HK-2 (cell line): Measurements from ENCODE around the gene SNRPA.
A peak's percentile ranks its signal among the peaks of the same experiment; 100 is the strongest.

Source experiments
- DNase-seq: peaks from one replicate; pipeline ENCODE4 v3.0.0-alpha.2; 2018; ENCODE audit not compliant: unreplicated experiment

The SNRPA gene

DNA sequence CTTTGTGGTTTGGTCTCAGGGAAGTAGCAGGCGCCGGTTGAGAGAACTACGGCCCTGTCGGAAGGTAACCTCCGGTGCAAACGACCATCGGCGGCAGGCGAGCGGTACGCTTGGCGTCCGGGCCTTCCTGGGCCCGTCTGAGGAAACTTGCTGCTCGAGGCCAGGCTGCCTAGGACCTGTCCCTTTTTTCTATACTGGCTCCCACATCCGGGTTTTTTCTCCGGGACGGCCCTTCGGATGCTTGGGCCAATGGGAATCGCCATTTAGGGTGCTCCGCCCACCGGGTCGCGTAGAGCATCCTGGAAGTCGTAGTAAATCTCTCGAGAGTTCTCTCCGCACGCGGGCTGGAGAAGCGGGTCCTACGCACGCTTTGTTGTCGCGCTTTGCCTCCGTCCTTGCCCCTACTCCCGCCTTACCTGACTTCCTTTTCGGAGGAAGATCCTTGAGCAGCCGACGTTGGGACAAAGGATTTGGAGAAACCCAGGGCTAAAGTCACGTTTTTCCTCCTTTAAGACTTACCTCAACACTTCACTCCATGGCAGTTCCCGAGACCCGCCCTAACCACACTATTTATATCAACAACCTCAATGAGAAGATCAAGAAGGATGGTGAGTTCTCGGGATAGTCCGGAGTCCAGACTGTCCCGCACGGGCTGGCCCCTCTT is at the start of gene SNRPA:
SNRPA (plus strand) TSS at position 330 of the 664 bp plus-strand sequence; CDS start at position 536, 206 bp downstream.
- peak; percentile 97 for DNase-seq

GRCh38 chr19:40701758-40702157 is 49.2 kb upstream of the SNRPA start:
- DNase-seq: no peak

GRCh38 chr19:40702337-40703012 is 48.5 kb upstream of the SNRPA start:
- DNase-seq: no peak

- DNase-seq: no peak
Observed at GRCh38 chr19:40703029-40703755, 47.8 kb upstream of the SNRPA start.

DNA sequence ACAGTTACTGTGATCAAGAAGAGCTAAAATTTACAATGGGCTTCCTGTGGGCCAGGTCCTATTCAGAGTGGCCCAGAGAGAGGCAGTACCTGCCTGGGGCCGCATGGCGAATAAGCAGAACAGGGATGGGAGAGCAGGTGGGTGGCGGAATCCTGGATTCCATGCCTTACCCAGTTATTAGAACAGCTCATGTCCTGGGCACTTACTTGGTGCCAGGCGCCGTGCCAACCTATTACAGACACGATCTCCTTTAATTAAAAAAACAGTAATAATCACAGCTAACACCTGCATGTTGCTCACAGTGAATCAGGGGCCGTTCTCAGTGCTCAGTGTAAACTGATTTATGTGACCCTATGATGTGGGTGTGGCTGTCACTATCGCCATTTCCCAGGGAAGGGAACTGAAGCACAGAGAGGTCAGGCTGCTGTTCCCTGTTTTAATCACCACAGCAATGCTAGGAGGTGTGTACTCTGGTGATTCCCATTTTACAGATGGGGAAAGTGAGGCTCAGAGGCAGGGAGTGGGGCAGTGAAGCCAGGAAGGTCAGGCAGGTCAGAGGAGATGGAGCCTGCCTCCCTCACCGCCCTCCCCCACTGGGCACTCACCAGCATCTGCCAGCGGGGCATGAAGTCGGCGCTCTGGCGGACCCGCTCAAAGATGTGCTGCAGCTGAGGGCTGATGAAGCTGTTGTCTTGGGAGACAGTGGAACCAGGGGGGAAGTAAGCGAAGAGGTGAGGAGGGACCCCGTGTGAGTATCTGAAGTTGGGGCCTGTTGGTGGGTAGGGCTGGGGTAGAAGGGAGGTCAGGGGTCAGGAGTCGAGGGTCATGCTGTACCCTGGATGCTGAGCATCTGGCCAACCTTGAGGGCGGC is 46.3 kb upstream of the SNRPA start:
- DNase-seq: no peak

DNA sequence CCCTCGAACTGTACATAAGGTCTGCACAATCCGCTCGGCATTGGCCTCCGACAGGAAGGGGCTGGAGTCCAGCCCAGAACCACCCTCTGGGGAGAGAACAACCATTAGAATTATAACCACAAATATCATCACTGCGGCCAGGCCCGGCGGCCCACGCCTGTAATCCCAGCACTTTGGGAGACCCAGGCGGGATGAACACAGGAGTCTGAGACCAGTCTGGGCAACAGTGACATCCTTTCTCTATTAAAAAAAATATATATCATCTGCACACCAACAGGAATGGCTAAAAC is 45.7 kb upstream of the SNRPA start:
- DNase-seq: no peak

GRCh38 chr19:40705950-40706619 is 44.9 kb upstream of the SNRPA start:
- DNase-seq: no peak

DNA sequence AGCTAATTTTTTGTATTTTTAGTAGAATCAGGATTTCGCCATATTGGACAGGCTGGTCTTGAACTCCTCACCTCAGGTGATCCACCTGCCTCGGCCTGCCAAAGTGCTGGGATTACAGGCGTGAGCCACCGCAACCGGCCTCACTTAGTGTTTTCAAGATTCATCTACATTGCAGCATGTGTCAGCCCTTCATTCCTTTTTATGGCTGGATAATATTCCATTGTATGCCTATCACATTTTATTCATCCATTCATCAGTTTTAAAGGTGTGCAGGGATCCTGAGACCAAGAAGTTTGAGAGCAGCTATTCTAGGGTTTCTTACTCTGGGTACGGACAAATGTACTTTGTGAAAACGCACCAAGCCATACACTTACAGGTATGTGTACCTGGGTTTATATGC is 43.4 kb upstream of the SNRPA start:
- no peak for DNase-seq

- DNase-seq: no peak
Observed at GRCh38 chr19:40709817-40710216, 41.2 kb upstream of the SNRPA start.

DNA sequence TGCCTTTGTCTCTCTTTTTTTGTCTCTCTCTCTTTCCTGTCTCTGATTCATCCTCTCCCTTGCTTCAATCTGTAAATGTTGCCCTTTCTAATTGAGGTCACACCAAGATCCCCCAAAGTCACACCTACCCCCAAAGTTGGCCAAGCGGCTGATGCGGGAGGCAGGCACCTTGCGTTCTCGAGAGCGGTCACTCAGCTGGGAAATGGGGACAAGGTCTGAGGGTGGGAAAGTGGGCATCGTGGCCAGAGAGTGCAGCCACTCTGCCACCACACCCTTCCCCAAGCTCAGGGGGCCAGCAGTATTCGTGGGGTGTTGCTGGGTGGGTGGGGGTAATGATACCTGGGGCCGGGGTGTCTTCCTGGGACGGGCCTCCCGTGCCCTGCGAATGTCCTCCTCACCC is 37.1 kb upstream of the SNRPA start:
- DNase-seq: no peak

GRCh38 chr19:40714441-40715299 is 36.3 kb upstream of the SNRPA start:
- peak; percentile 95 for DNase-seq

- peak; percentile 85 for DNase-seq
Observed at GRCh38 chr19:40716031-40716481, 34.9 kb upstream of the SNRPA start.

- DNase-seq: peak; percentile 99
Observed at GRCh38 chr19:40716482-40717324, 34.3 kb upstream of the SNRPA start, which contains the start of the genes COQ8B and ITPKC. COQ8B (minus strand) TSS chr19:40716886; CDS start chr19:40714632, 2,254 bp downstream. ITPKC (plus strand) TSS chr19:40717112; CDS start chr19:40717136, 24 bp downstream.

DNA sequence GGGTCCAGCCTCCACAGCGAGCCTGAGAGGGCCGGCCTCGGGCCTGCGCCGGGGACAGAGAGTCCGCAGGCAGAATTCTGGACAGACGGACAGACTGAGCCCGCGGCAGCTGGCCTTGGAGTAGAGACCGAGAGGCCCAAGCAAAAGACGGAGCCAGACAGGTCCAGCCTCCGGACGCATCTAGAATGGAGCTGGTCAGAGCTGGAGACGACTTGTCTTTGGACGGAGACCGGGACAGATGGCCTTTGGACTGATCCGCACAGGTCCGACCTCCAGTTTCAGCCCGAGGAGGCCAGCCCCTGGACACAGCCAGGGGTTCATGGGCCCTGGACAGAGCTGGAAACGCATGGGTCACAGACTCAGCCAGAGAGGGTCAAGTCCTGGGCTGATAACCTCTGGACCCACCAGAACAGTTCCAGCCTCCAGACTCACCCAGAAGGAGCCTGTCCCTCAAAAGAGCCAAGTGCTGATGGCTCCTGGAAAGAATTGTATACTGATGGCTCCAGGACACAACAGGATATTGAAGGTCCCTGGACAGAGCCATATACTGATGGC is 33.6 kb upstream of the SNRPA start:
- DNase-seq: no peak

GRCh38 chr19:40717880-40718773 is 32.9 kb upstream of the SNRPA start:
- peak; percentile 29 for DNase-seq

GRCh38 chr19:40718774-40719391 is 32.1 kb upstream of the SNRPA start:
- DNase-seq: peak; percentile 68

GRCh38 chr19:40719414-40719894 is 31.5 kb upstream of the SNRPA start:
- DNase-seq: peak; percentile 13
